Stimulated activated naive CD8-positive, alpha-beta T cell treated with anti-CD3 and anti-CD28 coated beads, Interleukin-15, amount 100 ng/mL, for 72 hours (primary cell): ENCODE results near the gene SEZ6L2.
"Not testable (repeated sequence)": the region's sequence is repeated elsewhere in the genome, so short reads cannot be mapped to it uniquely, and the experiment has no call there.

ENCODE experiments used
- ATAC-seq: fragments of 150-1000 bp; cut with Tn5 transposase; 2 replicates; pipeline ENCODE4 v1.10.0; 2021; ENCODE audit warnings: mild to moderate bottlenecking, moderate library complexity
- DNase-seq, 2 donors: peaks; one replicate each; pipeline ENCODE4 v3.0.0; 2021 to 2022
- H3K27ac Mint-ChIP-seq, 2 donors: one replicate each; pipeline ENCODE4 v1.8.0; 2022; ENCODE audit warnings: mild to moderate bottlenecking in 2 of 2, mixed read lengths in 2 of 2, moderate library complexity in 2 of 2
- H3K27me3 Mint-ChIP-seq: one replicate; pipeline ENCODE4 v1.8.0; 2022; ENCODE audit warnings: mixed read lengths
- H3K4me1 Mint-ChIP-seq: one replicate; pipeline ENCODE4 v1.8.0; 2022; ENCODE audit warnings: mild to moderate bottlenecking, mixed read lengths
- H3K4me3 Mint-ChIP-seq, 2 donors: one replicate each; pipeline ENCODE4 v1.8.0; 2022; ENCODE audit warnings: mild to moderate bottlenecking in 2 of 2, mixed read lengths in 2 of 2, moderate library complexity in 1 of 2
- H3K9me3 Mint-ChIP-seq, 2 donors: one replicate each; pipeline ENCODE4 v1.8.0; 2022; ENCODE audit warnings: mixed read lengths in 2 of 2

The SEZ6L2 gene

DNA sequence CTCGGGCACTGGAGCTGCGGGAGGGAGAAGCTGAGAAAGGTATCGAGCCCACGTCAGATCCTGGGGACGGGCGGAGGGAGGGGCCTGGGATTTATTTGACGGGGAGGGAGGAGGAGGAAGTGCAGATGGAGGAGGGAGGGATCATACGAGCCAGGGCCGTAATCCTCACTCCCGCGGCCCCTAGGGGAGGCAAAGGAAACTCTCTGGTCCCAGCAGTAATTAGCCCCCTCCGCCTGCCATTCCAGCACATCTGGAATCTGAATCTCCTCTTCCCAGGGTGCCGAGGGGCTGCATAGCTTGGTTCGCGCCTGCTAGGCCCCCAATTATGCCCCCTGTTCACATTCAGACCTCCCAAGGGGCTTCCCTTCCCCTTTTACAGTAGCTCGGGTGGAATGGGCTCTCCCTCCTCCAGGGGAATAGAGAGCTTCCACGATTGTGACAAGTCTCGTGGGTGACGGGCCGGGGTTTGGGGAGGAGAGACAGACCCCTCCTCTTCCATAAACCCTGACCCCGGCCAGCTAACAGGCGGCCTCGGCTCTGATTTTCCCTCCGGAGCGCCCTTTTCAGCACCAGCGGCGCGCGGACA is at the start of gene SEZ6L2:
SEZ6L2 (minus strand) TSS at position 35 of the 586 bp plus-strand sequence. CDS start 531 bp downstream, outside the sequence.
- peaks cover 52% of the 10 kb centered on the region for H3K27me3 Mint-ChIP-seq
- peak in 1 of 2 donors; percentile 68 for DNase-seq
- H3K4me1 Mint-ChIP-seq: peaks cover 28% of the 10 kb centered on the region
- no peak for ATAC-seq
- peak within 1 kb of the TSS; percentile 77 to 80 for H3K4me3 Mint-ChIP-seq
- H3K9me3 Mint-ChIP-seq: no peaks in the 10 kb centered on the region
- peak within 1 kb of the TSS in 1 of 2 donors; percentile 61 for H3K27ac Mint-ChIP-seq

DNA sequence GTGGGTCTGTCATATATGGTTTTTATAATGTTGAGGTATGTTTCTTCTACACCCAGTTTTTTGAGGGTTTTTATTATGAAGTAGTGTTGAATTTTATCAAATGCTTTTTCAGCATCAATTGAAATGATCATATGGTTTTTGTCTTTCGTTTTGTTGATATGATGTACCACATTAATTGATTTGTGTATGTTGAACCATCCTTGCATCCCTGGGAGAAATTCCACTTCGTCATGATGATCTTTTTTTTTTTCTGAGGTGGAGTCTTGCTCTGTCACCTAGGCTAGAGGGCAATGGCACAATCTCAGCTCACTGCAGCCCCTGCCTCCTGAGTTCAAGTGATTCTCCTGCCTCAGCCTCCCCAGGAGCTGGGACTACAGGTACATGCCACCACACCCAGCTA is 48.5 kb upstream of the SEZ6L2 start:
- DNase-seq (no peak), ATAC-seq (no peak)
- H3K27me3 Mint-ChIP-seq: no peaks in the 10 kb centered on the region
- H3K4me3 Mint-ChIP-seq: no peak overlapping the region
- H3K9me3 Mint-ChIP-seq: peaks cover 0 to 7% of the 10 kb centered on the region in 2 donors
- H3K27ac Mint-ChIP-seq: no peak overlapping the region
- H3K4me1 Mint-ChIP-seq: no peaks in the 10 kb centered on the region

GRCh38 chr16:29943846-29944799 is 44.8 kb upstream of the SEZ6L2 start:
- no peaks in the 10 kb centered on the region for H3K9me3 Mint-ChIP-seq
- DNase-seq (no peak), ATAC-seq (no peak)

DNA sequence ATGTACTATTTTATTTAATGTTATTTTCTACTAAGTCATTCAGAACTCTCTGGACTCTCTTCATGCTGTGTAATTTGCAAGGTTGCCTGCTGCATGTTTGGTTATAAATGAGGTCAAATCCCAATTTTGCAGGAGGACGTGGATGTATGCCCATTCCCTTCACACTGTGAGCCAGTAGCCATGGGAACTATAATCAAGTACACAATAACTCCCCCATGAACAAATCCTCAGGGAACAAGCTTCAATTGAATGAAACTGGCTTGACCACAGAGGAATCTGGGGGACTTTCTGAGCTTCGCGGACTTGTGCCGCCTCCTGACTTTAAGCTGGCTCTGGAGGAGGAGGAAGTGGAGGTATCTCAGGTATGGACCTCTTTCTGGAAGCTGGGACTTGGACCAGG is 41.3 kb upstream of the SEZ6L2 start:
- DNase-seq (no peak), ATAC-seq (no peak)
- no peak overlapping the region for H3K4me3 Mint-ChIP-seq
- no peaks in the 10 kb centered on the region for H3K9me3 Mint-ChIP-seq
- H3K27ac Mint-ChIP-seq: no peak overlapping the region
- no peaks in the 10 kb centered on the region for H3K4me1 Mint-ChIP-seq
- no peaks in the 10 kb centered on the region for H3K27me3 Mint-ChIP-seq

More at GRCh38 chr16:29943846-29944799, 44.8 kb upstream of the SEZ6L2 start:
- no peak overlapping the region for H3K4me3 Mint-ChIP-seq
- H3K4me1 Mint-ChIP-seq: no peaks in the 10 kb centered on the region
- H3K27ac Mint-ChIP-seq: no peak overlapping the region
- H3K27me3 Mint-ChIP-seq: no peaks in the 10 kb centered on the region

GRCh38 chr16:29931750-29932149 is 32.4 kb upstream of the SEZ6L2 start:
- not testable (repeated sequence) for ATAC-seq, H3K27ac Mint-ChIP-seq, H3K4me3 Mint-ChIP-seq, H3K9me3 Mint-ChIP-seq, H3K27me3 Mint-ChIP-seq, DNase-seq
- H3K4me1 Mint-ChIP-seq: peaks cover 15% of the 10 kb centered on the region

DNA sequence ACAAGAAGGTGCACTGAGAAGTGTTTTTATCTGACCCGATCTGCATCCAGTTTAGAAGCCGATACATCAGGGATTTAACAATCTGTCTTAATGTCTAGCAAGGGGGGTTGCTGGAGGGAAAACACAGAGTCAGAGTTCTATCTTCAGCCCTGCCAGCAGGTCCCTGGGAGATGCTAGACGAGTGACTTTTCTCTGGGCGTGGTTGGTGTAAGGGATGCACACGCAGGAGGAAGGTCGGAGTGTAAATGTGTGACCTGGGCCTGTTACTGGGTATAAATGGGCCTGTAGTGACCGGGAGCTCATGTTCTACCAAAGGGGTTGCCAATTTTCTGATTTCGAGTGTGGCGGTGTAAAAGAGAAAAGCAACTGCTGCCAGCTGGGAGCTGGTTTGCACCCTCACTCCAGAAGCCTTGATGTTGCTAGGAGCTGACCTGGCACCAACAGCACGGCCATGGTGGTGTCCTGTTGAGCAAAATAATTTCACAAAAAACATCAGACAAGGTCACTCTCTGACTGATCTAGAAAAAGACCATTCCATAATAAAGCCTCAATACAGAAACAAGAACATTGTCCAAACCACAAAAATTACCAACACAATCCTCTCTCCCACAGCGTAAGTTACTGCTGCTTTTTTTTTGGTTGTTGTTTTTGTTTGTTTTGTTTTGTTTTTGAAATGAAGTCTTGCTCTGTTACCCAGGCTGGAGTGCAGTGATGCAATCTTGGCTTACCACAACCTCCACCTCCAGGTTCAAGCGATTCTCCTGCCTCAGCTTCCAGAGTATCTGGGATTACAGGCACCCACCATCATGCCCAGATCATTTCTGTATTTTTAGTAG is 27.9 kb upstream of the SEZ6L2 start:
- Mint-ChIP-seq H3K27ac (peak overlapping the region in 1 of 2 donors; percentile 46), H3K4me3 (peak overlapping the region; percentile 93 to 95)
- ATAC-seq: no peak

GRCh38 chr16:29926711-29927052 is 27.3 kb upstream of the SEZ6L2 start:
- Mint-ChIP-seq H3K9me3 (no peaks in the 10 kb centered on the region), H3K27me3 (no peaks in the 10 kb centered on the region), H3K4me3 (peak overlapping the region; percentile 93 to 95), H3K27ac (peak overlapping the region; percentile 96 to 98), H3K4me1 (peaks cover 53% of the 10 kb centered on the region)
- ATAC-seq (peak; percentile 42), DNase-seq (no peak)

More for the DNA sequence above, 27.9 kb upstream of the SEZ6L2 start:
- peaks cover 53% of the 10 kb centered on the region for H3K4me1 Mint-ChIP-seq
- no peaks in the 10 kb centered on the region for H3K27me3 Mint-ChIP-seq
- no peaks in the 10 kb centered on the region for H3K9me3 Mint-ChIP-seq
- DNase-seq: no peak

DNA sequence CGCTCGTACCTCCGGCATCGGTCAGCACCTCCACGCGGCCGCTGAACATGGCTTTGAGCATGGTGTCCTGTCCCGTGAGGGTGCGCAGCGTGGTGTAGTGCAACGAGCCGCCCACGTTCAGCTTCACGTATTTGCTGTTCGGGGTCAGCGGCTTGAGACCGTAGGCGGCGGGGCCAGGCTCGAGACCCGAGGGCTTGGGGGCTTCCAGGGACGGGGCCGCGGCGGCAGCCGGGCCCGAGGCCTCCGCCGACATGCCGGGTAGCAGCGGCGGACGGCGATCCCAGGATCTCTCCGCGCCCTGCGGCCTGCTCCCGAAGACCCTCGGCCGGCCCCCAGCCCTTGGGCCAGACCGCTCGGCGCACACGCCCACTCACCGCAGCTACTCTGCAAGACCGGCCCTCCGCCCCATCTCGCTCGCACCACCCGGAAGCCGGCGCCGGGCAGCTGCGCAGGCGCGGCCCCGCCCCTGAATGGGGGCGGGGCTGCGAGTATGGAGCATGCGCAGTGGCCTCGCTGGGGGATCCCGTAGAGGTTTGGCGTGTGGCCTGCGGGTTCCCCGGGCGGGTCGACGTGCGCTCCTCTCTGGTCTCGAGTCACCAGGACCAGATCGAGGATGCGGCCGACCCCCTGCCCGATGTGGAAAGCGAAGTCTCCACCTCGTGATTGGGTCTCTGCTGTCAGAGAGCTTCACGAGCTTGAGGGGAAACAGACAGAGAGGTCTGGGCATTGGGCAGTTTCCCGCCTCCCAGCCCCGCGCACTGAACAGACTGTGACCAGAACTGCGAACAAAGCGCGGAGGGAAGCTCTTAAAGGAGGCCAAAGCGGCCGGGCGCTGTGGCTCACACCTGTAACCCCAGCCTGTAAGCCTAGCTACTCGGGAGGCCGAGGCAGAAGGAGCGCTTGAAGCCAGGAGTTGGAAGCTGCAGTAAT is 26.7 kb upstream of the SEZ6L2 start, which contains the start of gene KCTD13:
KCTD13 (minus strand) TSS at position 446 of the 930 bp plus-strand sequence; CDS start at position 253, 193 bp downstream.
- H3K4me3 Mint-ChIP-seq: peak within 1 kb of the TSS; percentile 93 to 95
- H3K4me1 Mint-ChIP-seq: peaks cover 58% of the 10 kb centered on the region
- no peaks in the 10 kb centered on the region for H3K9me3 Mint-ChIP-seq
- DNase-seq (peak; percentile 91 to 97), ATAC-seq (peak; percentile 94)
- no peaks in the 10 kb centered on the region for H3K27me3 Mint-ChIP-seq
- peak within 1 kb of the TSS; percentile 96 to 98 for H3K27ac Mint-ChIP-seq

DNA sequence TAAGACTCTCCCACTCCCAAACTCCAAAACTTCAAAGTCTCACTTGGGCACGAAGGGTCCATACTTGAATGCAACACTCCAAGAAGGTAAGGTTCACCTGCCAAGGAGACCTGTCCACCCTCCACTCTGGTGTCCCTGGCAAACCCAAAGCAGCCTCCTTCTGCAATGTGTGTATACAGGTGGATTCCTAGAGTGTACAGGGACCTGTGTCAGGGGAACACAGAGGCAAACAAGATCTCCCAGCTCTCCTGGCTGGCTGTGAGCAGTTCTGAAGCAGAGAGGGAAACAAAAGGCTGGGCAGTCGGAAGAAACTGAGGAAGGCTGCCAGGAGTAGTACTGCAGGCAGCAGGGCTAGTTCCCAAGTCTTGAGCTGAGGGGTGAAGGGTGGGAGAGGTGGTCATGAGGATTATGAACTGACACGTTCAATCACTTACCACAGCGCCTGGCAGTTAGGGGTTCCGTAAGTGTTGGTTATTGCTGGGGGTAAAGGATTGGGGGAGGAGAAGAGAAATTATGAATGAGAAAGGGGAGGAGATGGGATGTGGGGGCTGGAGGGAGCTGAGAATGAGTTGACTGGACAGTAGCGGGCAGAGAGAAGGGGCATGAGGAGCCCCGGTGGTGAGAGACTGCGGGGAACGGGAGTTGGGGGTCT is 25.9 kb upstream of the SEZ6L2 start:
- peak; percentile 5 for ATAC-seq
- H3K4me3 Mint-ChIP-seq: peak overlapping the region; percentile 93 to 95
- peaks cover 66% of the 10 kb centered on the region for H3K4me1 Mint-ChIP-seq
- no peaks in the 10 kb centered on the region for H3K27me3 Mint-ChIP-seq
- DNase-seq: no peak
- H3K27ac Mint-ChIP-seq: peak overlapping the region; percentile 93 to 95
- no peaks in the 10 kb centered on the region for H3K9me3 Mint-ChIP-seq

- Mint-ChIP-seq H3K4me1 (peaks cover 67% of the 10 kb centered on the region), H3K4me3 (no peak overlapping the region), H3K27me3 (no peaks in the 10 kb centered on the region), H3K9me3 (no peaks in the 10 kb centered on the region), H3K27ac (no peak overlapping the region)
- no peak for ATAC-seq
- DNase-seq: no peak
Measured at GRCh38 chr16:29922986-29923501, 23.7 kb upstream of the SEZ6L2 start.

DNA sequence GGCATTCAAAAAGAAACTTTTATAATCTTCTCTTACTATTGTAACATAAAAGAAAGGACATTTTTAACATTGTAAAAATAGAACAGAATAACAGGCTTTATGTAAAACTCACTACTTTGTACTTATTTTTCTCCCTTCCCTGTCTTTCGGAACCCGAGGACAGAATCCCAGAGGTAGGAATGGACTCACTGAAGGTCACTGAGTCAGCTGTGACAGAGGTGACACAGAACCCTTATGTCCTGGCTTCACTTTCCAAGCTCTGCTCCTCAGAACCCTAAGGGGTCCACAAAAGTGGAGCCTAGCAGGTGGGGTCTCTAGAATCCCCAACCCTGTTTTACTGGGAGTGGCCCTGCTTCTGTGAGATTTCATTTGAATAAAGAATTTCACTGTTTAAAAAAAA is 23.0 kb upstream of the SEZ6L2 start:
- Mint-ChIP-seq H3K9me3 (no peaks in the 10 kb centered on the region), H3K27me3 (no peaks in the 10 kb centered on the region), H3K4me3 (no peak overlapping the region), H3K27ac (peak overlapping the region in 1 of 2 donors; percentile 57), H3K4me1 (peaks cover 60% of the 10 kb centered on the region)
- ATAC-seq: no peak
- DNase-seq: no peak

- Mint-ChIP-seq H3K9me3 (no peaks in the 10 kb centered on the region), H3K27ac (no peak overlapping the region), H3K27me3 (no peaks in the 10 kb centered on the region), H3K4me3 (no peak overlapping the region), H3K4me1 (peaks cover 57% of the 10 kb centered on the region)
- ATAC-seq (no peak), DNase-seq (no peak)
Measured at GRCh38 chr16:29921034-29921385, 21.7 kb upstream of the SEZ6L2 start.

GRCh38 chr16:29920288-29921033 is 21.1 kb upstream of the SEZ6L2 start:
- DNase-seq: no peak
- Mint-ChIP-seq H3K4me1 (peaks cover 61% of the 10 kb centered on the region), H3K9me3 (no peaks in the 10 kb centered on the region), H3K27me3 (no peaks in the 10 kb centered on the region), H3K27ac (peak overlapping the region in 1 of 2 donors; percentile 9), H3K4me3 (no peak overlapping the region)
- ATAC-seq: no peak
